SKM-1 treated with dmso at 0.1 percent for 144 hours (cell line): ENCODE measurements around the gene FIGNL2.

Source experiments
- DNase-seq: peaks from one replicate; lab custom pipeline; 2025; ENCODE audit not compliant: unreplicated experiment; lab: John Stamatoyannopoulos, UW

The FIGNL2 gene

DNA sequence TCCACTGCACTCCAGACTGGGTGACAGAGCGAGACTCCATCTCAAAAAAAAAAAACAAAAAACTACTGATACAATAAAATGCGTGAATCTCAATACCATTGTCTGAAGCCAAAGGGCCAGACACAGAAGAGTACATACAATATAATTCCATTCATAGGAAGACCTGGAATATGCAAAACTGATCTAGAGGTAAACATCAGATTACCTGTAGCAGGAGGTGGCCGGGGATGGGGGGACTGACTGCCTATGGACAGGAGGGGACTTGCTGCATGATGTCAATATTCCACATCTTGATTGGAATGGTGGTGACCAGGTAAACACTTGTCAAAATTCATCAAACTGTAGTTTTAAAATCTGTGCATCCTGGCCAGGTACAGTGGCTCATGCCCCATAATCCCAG is 12.5 kb upstream of the FIGNL2 start:
- DNase-seq, result no peak

DNA sequence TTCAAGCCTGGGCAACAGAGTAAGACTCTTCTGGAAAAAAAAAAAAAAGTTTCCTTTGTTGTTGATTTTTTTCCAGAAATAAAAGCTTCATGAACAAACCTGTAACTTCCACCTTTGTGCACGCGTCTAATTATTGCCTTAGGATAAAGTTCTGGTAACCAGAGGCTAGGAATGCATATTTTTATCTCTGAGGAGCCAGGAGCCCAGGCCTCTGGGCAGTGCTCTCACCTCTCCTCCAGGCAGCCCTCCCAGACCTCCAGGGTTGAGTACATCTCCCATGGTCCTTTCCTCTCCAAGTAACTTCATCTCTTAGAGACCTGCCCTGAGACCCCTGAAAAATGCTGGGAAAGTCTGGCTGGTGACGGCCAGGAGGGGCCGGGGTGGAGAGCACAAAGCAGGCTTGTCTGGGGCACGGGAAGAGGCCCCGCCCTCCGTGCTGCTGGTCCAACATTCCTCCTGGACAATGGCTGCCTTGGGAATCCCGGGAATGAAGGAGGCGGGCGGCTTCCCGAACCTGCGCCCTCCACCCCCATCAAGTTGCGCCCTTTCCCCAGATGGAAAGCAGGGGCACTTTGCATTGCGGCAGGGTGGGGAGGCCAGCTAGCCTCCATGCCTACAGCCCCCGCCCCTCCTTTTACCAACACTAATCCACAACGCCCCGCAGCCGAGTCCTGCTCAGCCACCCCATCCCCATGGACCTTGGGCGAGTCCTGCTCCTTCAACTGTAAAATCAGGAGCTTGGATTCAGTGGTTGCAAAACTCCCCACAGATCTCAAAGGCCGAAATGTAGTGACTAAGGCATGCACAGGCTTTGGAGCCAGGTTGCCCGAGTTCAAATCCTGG is 7.3 kb upstream of the FIGNL2 start:
- no peak for DNase-seq

DNA sequence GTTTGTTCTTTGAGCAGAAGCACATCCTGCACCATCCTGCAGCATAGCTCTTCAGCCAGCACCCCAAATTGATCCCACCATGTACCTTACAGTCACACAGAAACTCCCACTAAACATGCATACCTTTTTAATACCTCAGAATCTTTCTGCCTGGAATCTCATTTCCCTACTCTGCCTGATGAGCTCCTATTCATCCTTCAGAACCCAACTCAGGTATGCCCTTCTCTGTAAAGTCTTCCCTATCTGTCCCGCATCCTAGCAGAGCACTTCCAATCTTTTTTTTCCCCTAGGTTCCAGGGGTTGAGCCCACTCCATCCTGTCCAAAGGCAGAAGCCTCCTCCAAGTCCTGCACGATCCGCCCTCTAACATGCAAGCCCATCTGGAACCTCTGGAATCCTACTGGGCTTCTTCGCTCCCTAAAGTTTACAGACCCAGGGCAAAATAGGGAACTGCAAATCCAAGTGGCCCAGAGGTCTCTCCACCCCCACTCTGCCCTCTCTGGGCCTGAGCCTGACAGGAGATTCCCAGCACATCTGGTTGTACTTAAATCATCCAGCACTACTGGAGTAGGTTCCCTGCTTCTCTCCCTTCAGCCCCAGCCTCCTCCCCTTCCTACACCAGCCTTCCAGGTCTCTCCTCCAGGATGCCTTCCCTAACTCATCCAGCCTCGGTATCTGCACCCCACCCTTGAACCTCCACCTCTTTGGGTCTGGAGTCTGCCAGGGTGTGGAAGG is 4.1 kb upstream of the FIGNL2 start:
- DNase-seq, result no peak

DNA sequence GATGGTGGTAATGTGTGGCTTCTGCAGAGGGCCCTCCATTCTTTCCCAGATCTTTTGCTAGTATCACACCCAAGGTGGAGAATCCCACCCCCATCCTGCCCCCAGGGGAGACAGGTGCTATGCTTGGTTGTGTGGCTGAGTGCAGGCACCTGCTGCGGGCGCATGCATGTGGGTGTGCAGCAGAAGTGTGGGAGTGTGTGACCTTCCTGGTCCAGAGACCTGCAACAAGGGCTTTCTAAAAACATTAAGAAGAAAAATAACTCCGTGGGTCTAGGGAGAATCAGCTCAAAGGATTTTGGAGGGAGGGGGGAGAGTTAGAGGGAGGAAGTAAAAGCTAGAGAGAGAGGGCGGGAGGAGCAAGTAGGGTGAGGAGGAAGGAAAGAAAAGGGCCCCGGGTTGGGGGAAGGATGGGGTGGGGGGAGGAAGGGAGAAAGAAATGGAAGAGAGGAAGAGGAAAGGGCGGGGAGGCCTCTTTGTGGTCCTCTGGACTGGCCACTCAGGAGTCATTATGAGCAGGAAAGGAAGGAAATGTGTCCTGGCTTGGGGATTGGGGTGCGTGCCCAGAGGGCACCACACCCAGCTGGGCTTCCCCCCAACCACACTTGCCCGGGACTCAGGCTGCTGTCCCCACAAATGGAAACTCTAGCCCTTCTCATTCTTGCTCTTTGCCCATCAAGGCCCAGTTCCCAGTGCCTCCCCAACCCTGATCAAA is 3.1 kb upstream of the FIGNL2 start:
- peak; percentile 2 for DNase-seq

DNA sequence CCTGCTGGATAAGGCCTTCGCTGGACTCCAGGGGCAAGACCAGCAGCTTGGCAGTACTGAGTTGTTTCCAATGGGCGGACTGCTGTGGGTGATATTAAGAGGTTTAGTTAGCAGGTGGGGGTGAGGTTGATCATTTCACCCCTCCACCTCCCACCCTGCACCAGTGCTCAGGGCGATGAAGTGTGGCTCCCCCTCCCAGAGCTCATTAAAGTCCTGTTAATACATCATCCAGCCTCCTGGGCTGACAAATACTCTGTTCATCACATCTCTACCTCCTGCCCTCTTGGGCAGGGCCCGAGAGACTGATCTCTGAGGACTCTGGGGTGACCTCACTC is 2.4 kb upstream of the FIGNL2 start:
- DNase-seq, result no peak

DNA sequence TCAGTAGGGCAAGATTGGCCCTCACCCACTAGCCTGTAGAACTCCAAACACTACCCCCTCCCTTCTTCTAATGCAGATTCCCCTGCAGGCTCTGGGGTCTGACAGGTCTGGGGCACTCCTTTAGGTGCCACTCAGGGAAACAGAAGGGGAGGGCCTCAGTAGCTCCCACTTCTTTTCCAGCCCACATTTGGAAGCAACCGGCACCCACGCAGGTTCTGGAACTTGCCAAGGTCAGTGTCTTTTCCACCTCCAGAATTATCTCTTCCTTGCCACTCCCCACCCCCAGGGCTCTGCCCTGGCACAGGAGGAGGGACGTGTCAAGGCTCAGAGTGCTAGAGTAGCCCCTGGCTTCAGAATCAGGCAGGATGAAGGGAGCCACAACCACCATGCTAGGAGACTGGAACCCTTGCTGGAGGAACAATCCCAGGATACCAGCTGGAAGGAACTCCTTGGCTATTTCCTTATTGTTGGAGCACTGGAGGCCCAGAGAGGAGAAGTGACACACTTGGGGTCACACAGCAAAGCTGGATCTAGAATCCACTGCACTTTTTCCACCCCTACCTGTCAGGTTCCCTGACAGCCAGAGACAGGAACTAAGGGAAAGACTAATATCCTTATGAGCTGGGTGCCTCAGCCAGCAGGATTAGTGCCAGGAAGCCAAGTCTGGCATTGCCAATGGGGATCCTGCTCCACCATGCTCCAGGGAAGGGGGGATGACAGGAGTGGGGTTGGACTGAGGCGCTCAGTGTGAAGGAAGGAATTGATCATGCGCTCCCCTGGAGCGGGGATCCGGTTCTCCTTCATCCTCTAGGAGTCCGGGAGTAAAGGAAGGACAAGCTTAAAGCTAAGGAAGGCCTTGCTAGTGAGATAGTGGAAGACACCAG is 1.8 kb upstream of the FIGNL2 start:
- DNase-seq, result no peak

DNA sequence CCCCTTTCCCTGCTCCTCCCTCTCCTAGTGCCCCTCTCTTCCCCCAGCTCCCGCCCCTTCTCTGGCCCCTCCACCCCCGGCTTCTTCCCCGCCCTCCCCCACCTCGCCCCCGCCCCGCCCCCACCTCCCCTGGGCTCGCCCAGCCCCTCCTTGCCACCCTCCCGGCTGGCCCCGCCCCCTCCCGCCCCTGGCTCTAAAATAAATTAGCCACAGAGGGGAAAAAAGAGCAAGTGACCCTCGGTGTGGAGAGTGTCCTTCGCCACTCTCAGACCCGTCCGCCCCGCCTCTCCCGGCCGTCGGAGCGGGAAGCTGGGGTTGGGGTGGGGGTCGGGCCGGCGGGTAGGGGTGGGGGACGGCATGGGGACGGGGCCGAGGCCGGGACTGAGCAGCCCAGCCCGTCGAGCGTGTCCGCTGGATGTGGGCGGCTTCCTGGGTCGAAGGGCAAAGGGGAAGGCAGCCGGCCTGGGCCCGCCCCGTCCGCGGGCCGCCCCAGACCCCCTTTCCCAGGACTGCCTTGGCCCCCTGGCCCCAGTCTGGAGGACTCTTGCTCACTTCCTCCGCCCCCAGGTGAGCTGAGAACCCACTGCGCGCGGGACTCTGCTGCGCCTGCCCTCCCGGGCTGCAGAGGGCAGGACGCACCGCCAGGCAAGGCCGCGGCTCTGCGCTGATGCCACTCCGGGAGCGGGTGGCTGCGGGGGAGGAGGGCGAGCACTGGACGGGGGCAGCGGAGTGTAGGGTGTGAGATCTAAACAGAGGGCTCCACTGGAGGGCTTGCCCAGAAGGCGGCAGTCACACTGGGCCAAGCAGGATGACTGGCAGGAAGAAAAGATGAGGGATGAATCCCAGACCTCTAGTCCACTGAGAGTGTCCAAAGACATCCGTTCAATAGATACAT is 570 bp upstream of the FIGNL2 start:
- DNase-seq, result no peak

DNA sequence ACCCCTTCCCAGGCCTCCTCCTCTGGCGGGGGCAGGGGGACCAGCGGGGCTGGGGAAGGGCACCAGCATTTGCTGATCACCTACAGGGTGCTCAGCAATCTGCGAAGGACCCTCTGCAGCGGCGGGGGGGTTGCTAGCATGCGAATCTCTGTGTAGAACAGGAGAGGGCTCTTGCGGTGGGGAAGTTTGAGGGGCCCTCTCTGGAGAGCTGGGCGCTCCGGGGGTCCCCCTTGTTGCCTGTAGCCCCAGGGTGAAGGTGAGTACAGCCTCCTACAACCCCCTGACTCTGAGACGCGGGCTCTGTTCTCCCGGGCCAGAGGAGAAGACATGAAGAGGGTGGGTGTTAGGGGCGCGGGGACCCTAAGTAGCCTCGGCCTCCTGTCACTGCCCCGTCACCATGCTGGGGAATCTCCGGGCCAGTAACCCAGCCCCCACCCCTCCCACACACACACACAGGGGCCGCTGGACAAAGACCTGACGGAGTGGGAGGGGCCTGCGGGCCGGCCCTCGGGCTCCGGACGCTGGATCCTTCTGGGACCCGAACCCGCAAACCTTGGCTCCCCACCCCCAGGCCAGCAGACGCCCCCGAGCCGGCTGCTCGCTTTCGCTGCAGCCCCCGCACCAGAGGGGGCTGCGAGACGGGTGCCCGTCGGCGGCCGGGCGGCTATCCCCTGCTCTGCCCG is 734 bp downstream of the FIGNL2 start:
- DNase-seq, result no peak

DNA sequence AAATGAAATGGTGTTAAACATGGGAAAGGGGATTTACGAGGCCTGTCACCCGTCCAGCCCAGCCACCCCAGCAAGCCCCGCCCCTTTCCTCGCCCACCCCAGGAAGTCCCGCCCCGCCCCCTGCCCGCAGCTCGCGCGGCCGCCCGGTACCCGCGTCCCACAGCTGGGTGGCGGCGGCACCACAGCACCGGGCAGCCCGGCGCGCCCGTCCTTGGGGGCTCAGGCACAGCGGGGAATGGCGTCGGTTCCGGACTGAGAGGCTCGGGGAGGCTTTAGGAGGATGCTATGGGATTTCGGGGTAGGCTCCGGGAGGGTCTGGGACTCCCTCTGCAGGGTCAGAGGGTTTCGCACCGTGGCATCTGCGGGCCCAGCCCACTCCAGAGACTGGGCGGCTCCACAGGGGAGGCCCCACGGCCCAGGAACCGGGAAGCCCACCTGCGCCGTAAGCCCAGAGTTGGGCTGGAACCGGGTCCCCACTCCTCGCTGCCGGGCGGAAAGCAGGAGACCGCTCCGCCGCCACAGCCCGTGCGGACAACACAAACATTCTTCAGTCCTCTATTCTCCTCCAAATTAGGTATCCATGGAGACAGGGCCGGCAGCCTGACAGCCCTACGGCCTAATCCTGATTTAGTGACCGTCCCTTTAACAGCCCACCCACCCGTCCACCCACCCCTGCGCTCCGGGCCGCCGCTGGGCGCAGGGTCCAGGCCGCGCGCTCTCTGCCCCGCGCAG is 1.4 kb downstream of the FIGNL2 start:
- no peak for DNase-seq

DNA sequence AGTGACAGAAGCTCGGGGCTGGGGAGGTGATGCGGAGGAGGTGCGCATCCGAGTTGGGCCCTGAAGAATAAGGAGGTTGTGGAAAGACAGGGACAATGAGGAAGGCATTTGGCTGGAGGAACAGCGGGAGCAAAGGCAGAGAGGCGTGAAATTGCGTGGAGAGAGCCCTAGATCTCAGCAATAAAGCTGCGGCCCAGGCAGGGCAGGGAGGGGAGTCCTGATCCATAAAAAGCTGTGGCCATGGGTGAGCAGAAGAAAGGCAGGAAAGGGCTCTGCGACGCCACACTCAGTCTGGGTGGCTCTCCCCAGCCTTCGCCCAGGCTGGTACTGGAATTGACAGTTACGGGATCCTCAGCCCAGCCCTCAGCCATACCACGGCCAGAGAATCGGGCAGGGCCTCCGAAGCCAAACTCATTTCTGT is 2.2 kb downstream of the FIGNL2 start:
- no peak for DNase-seq

DNA sequence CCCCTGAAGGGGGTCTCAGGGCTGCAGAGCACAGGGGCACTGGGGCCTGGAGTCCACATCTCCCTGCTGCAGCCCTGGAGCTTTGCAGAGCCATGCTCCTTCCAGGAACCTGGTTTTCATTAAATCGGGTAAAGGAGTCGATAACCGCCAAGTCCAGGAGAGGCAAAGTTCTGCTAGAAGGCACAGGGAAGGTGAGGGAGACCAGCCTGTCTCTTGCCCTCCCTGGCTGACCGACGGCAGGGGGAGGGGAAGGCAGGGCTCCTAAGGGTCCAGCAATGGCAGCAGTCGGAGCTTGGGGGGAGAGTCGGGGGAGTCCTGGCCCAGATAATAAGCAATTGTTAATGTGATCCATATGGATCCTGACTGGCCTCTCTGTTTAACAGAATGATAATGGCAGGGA is 3.0 kb downstream of the FIGNL2 start:
- DNase-seq, result no peak

DNA sequence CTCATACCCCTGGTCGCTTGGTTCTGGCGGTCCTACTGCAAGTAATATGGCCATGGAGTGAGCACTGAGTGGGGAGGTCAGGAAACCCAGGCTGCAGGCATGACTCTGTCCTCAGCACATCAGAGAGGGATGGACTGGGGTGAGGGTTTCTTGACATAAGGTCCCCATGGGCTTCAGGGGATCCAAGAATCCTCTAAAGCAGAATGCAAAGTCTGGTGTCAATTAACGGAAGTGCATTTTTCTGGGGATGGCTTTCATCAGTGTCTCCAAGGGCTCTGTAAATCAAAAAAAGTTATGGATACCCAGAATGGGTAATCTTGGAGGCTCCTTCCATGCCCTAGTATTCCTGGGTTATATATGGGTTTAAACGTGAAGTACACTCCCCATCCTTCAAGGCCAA is 3.7 kb downstream of the FIGNL2 start:
- no peak for DNase-seq

DNA sequence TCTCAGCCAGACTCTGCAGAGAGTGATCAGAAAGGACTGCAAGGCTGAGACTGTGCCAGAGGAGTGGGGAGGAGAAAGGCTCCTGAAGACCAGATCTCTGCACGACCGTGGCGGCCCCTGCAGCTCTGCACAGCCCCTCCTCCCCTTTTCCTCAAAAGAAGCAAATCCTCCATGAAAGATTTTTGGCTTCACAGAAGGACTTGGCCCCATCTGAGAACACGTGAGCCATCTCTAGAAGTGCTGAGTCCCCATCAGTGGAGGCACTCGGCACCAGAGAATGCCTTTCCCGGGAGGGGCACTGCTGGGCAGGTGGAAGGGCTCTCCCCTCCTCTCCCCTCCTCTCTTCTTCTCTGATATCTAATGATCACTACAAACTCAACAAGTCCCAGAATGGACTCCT is 6.8 kb downstream of the FIGNL2 start:
- no peak for DNase-seq

DNA sequence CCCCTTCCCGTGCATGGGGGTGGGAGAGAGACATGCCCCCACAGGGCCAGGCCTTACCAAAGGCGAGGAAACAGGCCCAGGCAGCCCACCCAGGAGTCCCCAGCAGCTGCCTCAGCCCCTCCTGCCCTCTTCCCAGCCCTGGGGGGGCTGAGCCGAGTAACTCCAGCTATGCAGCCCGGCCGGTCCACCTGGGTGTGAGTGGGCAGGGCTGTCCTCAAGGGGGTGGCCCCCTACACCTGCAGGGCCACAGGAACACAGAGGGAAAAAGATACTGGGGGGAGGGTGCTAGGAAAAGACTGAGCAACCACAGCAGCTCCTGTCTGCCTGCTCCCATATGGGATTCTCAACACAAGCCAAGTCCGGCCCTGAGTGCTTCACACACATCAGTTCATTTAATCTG is 7.6 kb downstream of the FIGNL2 start:
- no peak for DNase-seq

DNA sequence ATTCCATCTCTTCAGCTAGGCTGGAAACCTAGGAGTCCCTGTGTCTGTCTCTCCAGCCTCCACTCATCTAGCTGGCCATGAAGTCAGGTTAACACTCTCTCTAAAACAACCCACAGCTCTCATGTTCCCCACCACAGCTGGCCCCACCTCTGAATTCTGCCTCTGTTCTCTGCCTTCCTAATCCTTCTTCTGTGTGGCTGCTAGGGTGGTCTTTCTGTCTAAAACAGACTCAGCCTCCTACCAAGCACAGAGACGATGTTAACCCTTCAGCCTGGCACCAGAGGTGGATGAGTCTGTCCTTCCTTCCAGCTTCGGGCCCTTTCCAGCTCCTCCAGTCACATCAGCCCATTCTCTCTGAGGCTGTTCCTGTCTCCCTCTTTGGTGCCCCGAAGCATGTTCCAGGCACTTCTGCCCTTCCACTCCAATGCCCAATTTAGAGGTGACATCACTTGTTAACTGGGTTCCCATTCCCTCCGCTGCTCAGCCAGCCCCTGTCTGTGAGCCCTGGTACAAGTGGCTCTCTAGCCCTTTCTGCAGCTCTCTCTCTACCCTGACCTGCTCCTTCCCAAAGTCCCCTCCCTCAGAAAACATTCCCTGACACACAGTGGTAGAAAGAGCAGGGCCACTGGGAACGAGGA is 9.1 kb downstream of the FIGNL2 start:
- DNase-seq, result no peak

DNA sequence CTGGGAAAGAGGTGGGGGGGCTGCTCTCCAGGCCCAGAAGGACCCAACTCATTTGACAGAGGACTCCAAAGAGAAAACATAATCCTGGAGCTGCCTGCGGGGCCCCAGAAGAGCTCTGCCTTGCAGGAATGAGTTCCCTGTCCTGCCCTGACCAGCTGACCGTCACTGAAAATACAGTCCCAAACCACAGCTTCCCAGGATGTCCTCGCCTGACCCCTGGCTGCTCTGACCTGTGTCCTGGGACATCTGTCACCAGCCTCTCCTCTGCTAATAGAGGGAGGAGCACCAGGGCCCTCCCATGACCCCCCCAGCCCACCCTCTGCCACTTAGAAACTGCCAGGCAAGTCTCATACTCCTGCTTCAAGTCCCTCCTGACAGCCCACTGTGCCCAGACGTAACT is 9.8 kb downstream of the FIGNL2 start:
- DNase-seq, result no peak

DNA sequence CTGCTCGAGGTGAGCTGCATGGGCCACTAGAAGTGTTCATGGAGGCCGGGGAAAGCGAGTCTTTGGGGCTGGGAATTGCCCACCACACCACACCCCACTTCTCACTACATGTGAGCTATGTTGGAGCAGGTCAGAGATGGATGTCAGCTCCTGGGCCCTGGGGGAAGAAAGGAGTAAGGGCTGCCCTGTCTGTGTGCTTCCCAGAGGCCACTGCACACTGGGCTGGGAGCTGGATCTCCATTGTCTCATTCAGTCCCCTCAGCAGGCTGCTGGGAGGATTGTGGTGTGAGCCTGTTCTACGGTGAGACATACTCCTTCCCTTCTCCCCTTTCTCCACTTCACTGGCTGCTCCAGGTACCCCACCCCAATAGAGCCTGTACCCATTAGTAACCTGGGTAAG is 10.5 kb downstream of the FIGNL2 start:
- DNase-seq, result no peak

DNA sequence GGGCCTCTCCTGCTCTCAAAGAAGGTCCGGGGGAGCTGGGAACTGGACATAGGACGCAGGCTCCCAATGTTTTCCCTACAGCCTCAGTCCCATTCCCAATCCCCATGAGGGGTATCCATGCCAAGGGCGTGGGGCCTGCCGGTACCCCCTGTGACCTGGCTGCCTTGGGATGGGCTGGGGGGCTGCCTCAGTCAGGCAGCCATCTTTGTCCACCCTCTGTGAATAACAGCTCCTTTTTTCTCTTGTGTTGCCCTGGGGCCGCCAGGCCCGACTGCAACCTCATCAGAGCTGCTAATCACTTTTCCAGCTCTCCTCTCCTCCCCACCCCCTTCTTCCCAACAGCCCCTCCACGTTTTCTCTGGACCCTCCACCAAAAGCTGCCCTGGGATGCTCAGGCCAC is 11.2 kb downstream of the FIGNL2 start:
- DNase-seq, result no peak
